ENCODE measurements around the gene VAMP5.
"Not testable (repeated sequence)": the region's sequence is repeated elsewhere in the genome, so short reads cannot be mapped to it uniquely, and the experiment has no call there.

The VAMP5 gene

GRCh38 chr2:85584857-85585780 lies 888 bp downstream of the VAMP5 start:
- no peak for FAIRE-seq

GRCh38 chr2:85585781-85586105 lies 1.5 kb downstream of the VAMP5 start:
- FAIRE-seq, result no peak

GRCh38 chr2:85588236-85588635 lies 4.0 kb downstream of the VAMP5 start:
- FAIRE-seq, result no peak

- FAIRE-seq, result no peak
Measured at GRCh38 chr2:85588645-85589044, 4.4 kb downstream of the VAMP5 start.

GRCh38 chr2:85589181-85589580 lies 5.0 kb downstream of the VAMP5 start:
- no peak for FAIRE-seq

- FAIRE-seq, result no peak
Measured at GRCh38 chr2:85589982-85590791, 6.0 kb downstream of the VAMP5 start.

GRCh38 chr2:85590950-85591349 lies 6.7 kb downstream of the VAMP5 start:
- FAIRE-seq, result no peak

- FAIRE-seq, result no peak
Measured at GRCh38 chr2:85591563-85591962, 7.3 kb downstream of the VAMP5 start.

- not testable (repeated sequence) for FAIRE-seq
Measured at GRCh38 chr2:85592299-85592698, 8.1 kb downstream of the VAMP5 start.

- no peak for FAIRE-seq
Measured at GRCh38 chr2:85593023-85593422, 8.8 kb downstream of the VAMP5 start.

GRCh38 chr2:85594715-85595300 lies 10.6 kb downstream of the VAMP5 start:
- FAIRE-seq, result no peak

- peak; percentile 99 for FAIRE-seq
Measured at GRCh38 chr2:85595301-85596025, 11.2 kb downstream of the VAMP5 start, which contains the start of gene RNF181. Gene RNF181 (plus strand): TSS chr2:85595745. CDS start chr2:85595764, 19 bp downstream.

GRCh38 chr2:85596026-85596333 lies 11.7 kb downstream of the VAMP5 start:
- FAIRE-seq, result no peak

- FAIRE-seq, result no peak
Measured at GRCh38 chr2:85596486-85597143, 12.4 kb downstream of the VAMP5 start.

- FAIRE-seq, result no peak
Measured at GRCh38 chr2:85597241-85597640, 13.0 kb downstream of the VAMP5 start.

- no peak for FAIRE-seq
Measured at GRCh38 chr2:85598594-85599340, 14.5 kb downstream of the VAMP5 start.

- no peak for FAIRE-seq
Measured at GRCh38 chr2:85599468-85600234, 15.4 kb downstream of the VAMP5 start.

GRCh38 chr2:85600235-85600575 lies 16.0 kb downstream of the VAMP5 start:
- FAIRE-seq, result no peak

- no peak for FAIRE-seq
Measured at GRCh38 chr2:85600951-85601770, 16.9 kb downstream of the VAMP5 start.

Measured in endometrium (tissue), 2 donors.